GM23338 (cell line): ENCODE data around the gene KCNJ6. TPM values are rescaled to one million over a fixed set of nuclear protein-coding genes. Genes with fewer than 3 reads are reported as not detected.

ENCODE experiments used
- ATAC-seq: fragments of 200-7000 bp; cut with Tn5 transposase; 3 replicates; pipeline ENCODE4 v1.9.1; 2020
- DNase-seq: peaks from one replicate; pipeline ENCODE4 v3.0.0-alpha.2; 2015; ENCODE audit warnings: low spot score
- H2AFZ ChIP-seq: fragments of 200-600 bp; sonication (generic); 2 replicates; pipeline ENCODE4 v1.8.0; 2016; ENCODE audit warnings: antibody characterized with exemption, mild to moderate bottlenecking, moderate library complexity
- H3F3A ChIP-seq: fragments of 200-600 bp; sonication (generic); replicated peaks from 2 replicates; pipeline ENCODE4 v1.8.0; 2017; ENCODE audit warnings: antibody characterized with exemption, mixed run types, low read depth
- H3K27ac ChIP-seq: fragments of 200-600 bp; sonication (generic); 2 replicates; pipeline ENCODE4 v1.6.1; 2016; ENCODE audit warnings: low read depth
- H3K27me3 ChIP-seq: fragments of 200-600 bp; sonication (generic); 2 replicates; pipeline ENCODE4 v1.8.0; 2016; ENCODE audit warnings: mild to moderate bottlenecking, mixed run types, moderate library complexity; ENCODE audit not compliant: insufficient read depth
- H3K36me3 ChIP-seq: fragments of 200-600 bp; sonication (generic); 2 replicates; pipeline ENCODE4 v1.8.0; 2016; ENCODE audit warnings: mild to moderate bottlenecking; ENCODE audit not compliant: insufficient read depth
- H3K4me1 ChIP-seq: fragments of 200-600 bp; sonication (generic); 2 replicates; pipeline ENCODE4 v1.8.0; 2016; ENCODE audit warnings: mild to moderate bottlenecking, moderate library complexity; ENCODE audit not compliant: insufficient read depth
- H3K4me2 ChIP-seq: fragments of 200-600 bp; sonication (generic); 2 replicates; pipeline ENCODE4 v1.7.1; 2017; ENCODE audit warnings: mixed run types
- H3K4me3 ChIP-seq: fragments of 200-600 bp; sonication (generic); 2 replicates; pipeline ENCODE4 v1.6.1; 2016; ENCODE audit warnings: mixed run types
- H3K79me2 ChIP-seq: fragments of 200-600 bp; sonication (generic); replicated peaks from 2 replicates; pipeline ENCODE4 v1.8.0; 2017; ENCODE audit warnings: mild to moderate bottlenecking; ENCODE audit not compliant: insufficient read depth
- H3K9me2 ChIP-seq: fragments of 200-600 bp; sonication (generic); 2 replicates; pipeline ENCODE4 v1.8.0; 2017; ENCODE audit not compliant: insufficient read depth
- H4K20me1 ChIP-seq: fragments of 200-600 bp; sonication (generic); replicated peaks from 2 replicates; pipeline ENCODE4 v1.8.0; 2017; ENCODE audit warnings: mild to moderate bottlenecking; ENCODE audit not compliant: insufficient read depth
- H3K27ac Mint-ChIP-seq: 2 replicates; pipeline ENCODE4 v1.8.0; 2020; ENCODE audit warnings: inconsistent platforms, mild to moderate bottlenecking, moderate library complexity, mixed read lengths
- H3K27me3 Mint-ChIP-seq: 3 replicates; pipeline ENCODE4 v1.8.0; 2022; ENCODE audit warnings: low read depth, mild to moderate bottlenecking, moderate library complexity, mixed read lengths, inconsistent platforms; ENCODE audit not compliant: insufficient read depth, poor library complexity
- H3K36me3 Mint-ChIP-seq: 3 replicates; pipeline ENCODE4 v1.8.0; 2021; ENCODE audit warnings: low read depth, mild to moderate bottlenecking, inconsistent platforms, moderate library complexity, mixed read lengths
- H3K4me1 Mint-ChIP-seq: 3 replicates; pipeline ENCODE4 v1.8.0; 2020; ENCODE audit warnings: mild to moderate bottlenecking, inconsistent platforms, mixed read lengths
- H3K4me3 Mint-ChIP-seq: 3 replicates; pipeline ENCODE4 v1.8.0; 2021; ENCODE audit warnings: moderate library complexity, mild to moderate bottlenecking, inconsistent platforms, mixed read lengths
- H3K9me3 Mint-ChIP-seq: 3 replicates; pipeline ENCODE4 v1.8.0; 2020; ENCODE audit warnings: moderate library complexity, mild to moderate bottlenecking, inconsistent platforms, mixed read lengths
- CREB1 ChIP-seq: fragments of 250-450 bp; sonication (Bioruptor Pico); IDR thresholded peaks from 2 replicates; pipeline ENCODE4 v1.5.0; 2020; ENCODE audit warnings: low read depth, mild to moderate bottlenecking, moderate library complexity
- CTCF ChIP-seq, 2 experiments: fragments of 200-600 bp in 1 of 2; sonication (generic) in 1 of 2; conservative IDR thresholded peaks; 2 replicates each; pipeline versions ENCODE4 v1.5.1 to v1.6.1; 2016 to 2017; ENCODE audit warnings: antibody characterized with exemption in 2 of 2, low read depth in 2 of 2, mild to moderate bottlenecking in 2 of 2, moderate library complexity in 1 of 2
- ETS1 ChIP-seq: IDR thresholded peaks from 2 replicates; pipeline ENCODE4 v1.6.1; 2016; ENCODE audit warnings: antibody characterized with exemption
- EZH2 ChIP-seq: fragments of 200-600 bp; sonication (generic); IDR thresholded peaks from one replicate; pipeline ENCODE4 v1.8.0; 2017; ENCODE audit warnings: antibody characterized with exemption, mild to moderate bottlenecking, low read depth; ENCODE audit not compliant: unreplicated experiment
- EZH2phosphoT487 ChIP-seq: fragments of 200-600 bp; sonication (generic); IDR thresholded peaks from one replicate; pipeline ENCODE4 v1.8.1; 2018; ENCODE audit warnings: antibody characterized with exemption; ENCODE audit not compliant: unreplicated experiment
- JUNB ChIP-seq: IDR thresholded peaks from one replicate; pipeline ENCODE4 v1.6.1; 2016; ENCODE audit warnings: antibody characterized with exemption; ENCODE audit not compliant: unreplicated experiment
- NANOG ChIP-seq: IDR thresholded peaks from 2 replicates; pipeline ENCODE4 v1.6.1; 2016; ENCODE audit warnings: antibody characterized with exemption, borderline replicate concordance
- POLR2AphosphoS5 ChIP-seq: IDR thresholded peaks from 2 replicates; pipeline ENCODE4 v1.6.1; 2016; ENCODE audit warnings: antibody characterized with exemption, low read depth
- STAT1 ChIP-seq: IDR thresholded peaks from one replicate; pipeline ENCODE4 v1.6.1; 2016; ENCODE audit warnings: antibody characterized with exemption; ENCODE audit not compliant: unreplicated experiment
- ZNF114 ChIP-seq: fragments of 250-450 bp; sonication (Bioruptor Pico); IDR thresholded peaks from 2 replicates; pipeline ENCODE4 v1.5.0; 2020; ENCODE audit warnings: mild to moderate bottlenecking, moderate library complexity
- ZNF331 ChIP-seq: fragments of 250-450 bp; sonication (Bioruptor Pico); IDR thresholded peaks from 2 replicates; pipeline ENCODE4 v1.5.0; 2020; ENCODE audit warnings: low read depth, mild to moderate bottlenecking, moderate library complexity
- ZNF462 ChIP-seq: fragments of 250-450 bp; sonication (Bioruptor Pico); IDR thresholded peaks from 2 replicates; pipeline ENCODE4 v1.5.0; 2020; ENCODE audit warnings: mild to moderate bottlenecking, moderate library complexity
- polyA plus RNA-seq: library from polyadenylated mRNA; unstranded; fragments of >200 nt; fragmentation: Nextera tagmentation; extraction: Ambion mirVana; gene quantifications from 2 replicates; pipeline ENCODE4 v1.2.1, GENCODE V29; 2016
- total RNA-seq: library from RNA; depleted of rRNA; stranded (reverse); fragments of >200 nt; shearing (Covaris generic); gene quantifications from 2 replicates; pipeline ENCODE4 v1.2.3, GENCODE V29; 2014

Gene KCNJ6
- total and polyA plus RNA-seq, 2 experiments from 2014 or later: 0.48 to 0.52 TPM

GRCh38 chr21:37860416-37860815, 55.8 kb downstream of the KCNJ6 start (continued):
- TF ChIP-seq ZNF462 (CRISPR knock-in tag): no peak
- TF ChIP-seq EZH2: no peak
- no peak for TF ChIP-seq NANOG
- no peak for TF ChIP-seq POLR2AphosphoS5
- TF ChIP-seq CREB1 (CRISPR knock-in tag): no peak
- no peak for TF ChIP-seq JUNB

GRCh38 chr21:37855647-37856625, 60.3 kb downstream of the KCNJ6 start:
- H3K9me3 Mint-ChIP-seq: peaks cover 9% of the 10 kb centered on the region; the same call in 2 of the 3 replicates
- ATAC-seq: peak; percentile 52
- H3K27ac Mint-ChIP-seq: no peak overlapping the region

More at GRCh38 chr21:37855647-37856625, 60.3 kb downstream of the KCNJ6 start:
- H3K4me3 ChIP-seq: no peak overlapping the region
- H2AFZ ChIP-seq: no peak overlapping the region
- Mint-ChIP-seq H3K27me3 (peaks cover 4% of the 10 kb centered on the region), H3K4me3 (no peak overlapping the region), H3K4me1 (peaks cover 6% of the 10 kb centered on the region; the same call in 1 of the 3 replicates), H3K36me3 (no peaks in the 10 kb centered on the region)
- H4K20me1 ChIP-seq: no peaks in the 10 kb centered on the region
- no peak for DNase-seq
- H3K36me3 ChIP-seq: no peaks in the 10 kb centered on the region
- H3K27ac ChIP-seq: no peak overlapping the region
- H3F3A ChIP-seq: no peaks in the 10 kb centered on the region
- no peak overlapping the region for H3K4me2 ChIP-seq
- H3K9me2 ChIP-seq: peaks cover 10% of the 10 kb centered on the region; the same call in 1 of the 2 replicates
- no peaks in the 10 kb centered on the region for H3K4me1 ChIP-seq
- TF ChIP-seq JUNB (no peak), EZH2 (no peak), ETS1 (no peak), ZNF114 (no peak), STAT1 (no peak), ZNF331 (no peak), EZH2phosphoT487 (no peak), CTCF (conservative IDR thresholded peaks at IDR 0.05; ENCODE audit: low read depth in 2 of 2) (no peak)
- no peaks in the 10 kb centered on the region for H3K79me2 ChIP-seq
- no peaks in the 10 kb centered on the region for H3K27me3 ChIP-seq
